Stimulated activated CD4-positive, alpha-beta T cell treated with anti-CD3 and anti-CD28 coated beads, TNF-alpha, amount 100 ng/mL, for 1 hour (primary cell): ENCODE results near the gene ARL6IP1.

ENCODE experiments used
- DNase-seq, 3 donors: peaks; one replicate each; pipeline ENCODE4 v3.0.0-alpha.2; 2020; ENCODE audit warnings: low read depth in 3 of 3, low spot score in 1 of 3

Gene ARL6IP1

DNA sequence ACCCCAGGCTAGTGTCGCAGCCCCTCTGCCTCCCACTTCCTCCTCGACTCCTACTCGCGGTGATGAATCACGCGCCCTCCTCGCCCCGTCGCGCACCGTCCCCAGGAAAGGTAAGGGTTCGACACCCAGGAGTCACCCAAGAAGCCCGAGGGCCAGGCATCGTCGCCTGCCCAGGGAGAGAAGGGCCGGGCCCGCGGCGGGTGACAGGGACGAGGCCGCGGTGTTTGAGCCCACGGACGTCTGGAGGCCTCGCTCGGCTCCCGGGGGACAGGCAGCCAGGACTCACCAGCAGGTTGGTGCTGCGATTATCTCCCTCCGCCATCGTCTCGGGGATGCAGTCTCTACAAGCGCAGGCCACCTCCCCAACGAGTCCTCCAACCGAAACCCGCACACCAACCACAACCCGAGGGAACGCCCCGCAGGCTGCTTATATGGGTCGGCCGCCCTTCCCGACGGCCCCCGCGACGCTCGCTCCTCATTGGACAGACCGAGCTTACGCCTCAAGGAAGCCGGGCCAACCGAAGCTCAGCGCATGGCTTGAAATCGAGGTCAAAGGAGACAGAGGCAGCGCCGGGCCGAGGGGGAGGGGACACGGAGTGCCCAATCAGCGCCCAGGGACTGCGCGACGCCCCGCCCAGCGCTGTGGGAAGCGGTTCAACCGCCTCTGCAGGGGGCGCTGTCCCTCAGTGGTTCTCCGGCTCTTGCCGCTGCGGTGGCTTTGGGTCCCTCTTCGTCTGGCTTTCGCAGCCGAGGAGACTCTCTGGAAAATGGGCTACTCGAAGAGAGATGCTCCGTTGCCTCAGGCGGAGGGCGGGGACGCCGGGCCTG, at the start of gene ARL6IP1:
Gene ARL6IP1, minus strand, starts transcription at position 405 of the 828 bp plus-strand sequence. Its CDS starts 83 bp downstream, at position 322.
- peak; percentile 95 to 98 (median 98) for DNase-seq

DNA sequence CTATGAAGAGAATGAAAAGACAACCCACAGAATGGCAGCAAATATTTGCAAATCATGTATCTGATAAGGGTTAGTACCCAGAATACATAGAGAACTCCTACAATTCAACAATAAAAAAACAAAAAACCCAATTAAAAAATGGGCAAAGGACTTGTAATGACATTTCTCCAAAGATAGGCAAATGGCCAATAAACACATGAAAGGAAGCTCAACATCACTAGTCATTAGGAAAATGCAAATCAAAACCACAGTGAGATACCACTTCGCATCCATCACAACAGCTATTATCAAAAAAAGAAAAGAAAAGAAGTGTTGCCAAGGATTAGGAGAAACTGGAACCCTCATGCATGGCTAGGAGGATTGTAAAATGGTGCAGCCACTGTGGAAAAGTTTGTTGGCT, 45.1 kb upstream of the ARL6IP1 start:
- DNase-seq = no peak

DNA sequence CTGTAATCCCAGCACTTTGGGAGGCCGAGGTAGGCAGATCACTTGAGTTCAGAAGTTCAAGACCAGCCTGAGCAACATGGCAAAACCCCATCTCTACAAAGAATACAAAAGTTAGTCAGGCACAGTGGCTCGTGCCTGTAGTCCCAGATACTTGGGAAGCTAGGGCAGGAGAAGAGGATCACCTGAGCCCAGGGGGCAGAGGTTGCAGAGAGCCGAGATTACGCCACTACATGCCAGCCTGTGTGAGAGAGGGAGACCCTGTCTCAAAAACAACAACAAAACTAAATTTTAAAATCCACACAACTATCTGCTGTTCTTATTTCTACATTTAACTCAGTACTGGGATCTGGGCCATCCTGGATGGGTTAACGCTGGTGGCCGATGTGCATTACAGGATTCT, 41.2 kb upstream of the ARL6IP1 start:
- no peak for DNase-seq

DNA sequence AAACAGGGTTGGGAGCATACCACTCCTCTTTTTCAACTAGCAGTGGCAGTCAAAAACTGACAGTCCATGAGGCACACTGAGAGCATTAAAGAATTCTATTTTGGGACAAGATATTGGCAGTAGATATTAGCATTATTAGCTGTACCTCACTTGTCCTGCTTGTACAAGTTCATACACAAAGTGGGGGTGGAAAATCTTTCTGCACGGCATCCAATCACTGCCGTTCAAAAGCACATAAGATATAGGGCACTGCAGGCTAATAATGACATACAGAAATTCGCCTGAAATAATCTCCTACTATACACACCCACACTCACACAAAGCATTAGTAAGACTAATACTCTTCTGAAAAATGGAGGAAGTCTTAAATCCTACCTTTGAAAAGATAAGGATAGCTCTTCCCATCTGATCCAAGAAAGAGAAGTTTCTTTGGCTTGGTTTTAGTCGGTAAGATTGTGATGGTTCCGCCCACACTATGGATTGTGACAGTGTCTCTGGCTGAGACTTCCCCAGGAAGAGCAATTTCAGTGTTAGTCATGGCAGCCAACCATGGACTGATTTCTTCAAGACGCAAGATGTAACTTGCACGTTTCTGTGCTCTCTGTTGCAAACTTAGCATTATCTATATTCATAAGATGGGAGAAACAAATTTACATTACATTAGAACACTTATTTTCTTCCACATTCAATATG, 40.6 kb upstream of the ARL6IP1 start:
- DNase-seq = no peak

DNA sequence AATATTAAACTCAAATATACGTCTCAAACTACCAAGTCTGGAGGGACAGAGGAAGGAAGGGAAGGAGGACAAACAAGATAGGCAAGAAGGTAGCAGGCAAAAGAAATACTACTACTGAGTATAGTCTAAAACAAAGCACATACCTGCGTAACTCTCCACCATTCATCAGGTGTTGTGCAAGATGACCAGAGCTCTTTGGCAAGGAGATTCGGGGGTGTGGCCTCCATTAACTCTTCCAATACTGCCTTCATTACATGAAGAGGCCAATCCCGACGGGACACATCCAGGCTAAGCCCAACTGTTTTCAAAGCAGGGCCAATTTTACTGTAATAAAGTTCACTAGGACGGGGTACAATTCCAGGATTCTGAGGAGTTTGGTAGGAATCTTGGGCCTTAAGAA, 38.2 kb upstream of the ARL6IP1 start:
- DNase-seq = no peak

DNA sequence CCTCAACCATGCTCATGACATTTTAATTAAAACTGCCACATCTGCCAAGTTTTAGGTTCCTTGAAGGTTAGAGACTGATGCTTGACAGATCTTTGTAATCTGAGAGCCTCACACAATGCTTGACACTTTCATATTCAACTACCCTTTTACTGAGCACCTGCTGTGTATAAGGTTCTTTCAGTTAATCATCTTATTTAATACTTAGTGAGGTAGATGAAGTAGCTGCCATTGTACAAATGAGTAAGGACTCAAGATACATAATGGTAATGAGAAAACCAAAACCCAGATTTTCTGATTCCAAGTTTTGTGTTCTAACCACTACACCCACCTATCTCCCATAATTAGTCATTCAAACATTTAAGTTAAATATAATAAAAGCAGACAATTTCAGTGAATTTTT, 35.4 kb upstream of the ARL6IP1 start:
- DNase-seq = no peak

DNA sequence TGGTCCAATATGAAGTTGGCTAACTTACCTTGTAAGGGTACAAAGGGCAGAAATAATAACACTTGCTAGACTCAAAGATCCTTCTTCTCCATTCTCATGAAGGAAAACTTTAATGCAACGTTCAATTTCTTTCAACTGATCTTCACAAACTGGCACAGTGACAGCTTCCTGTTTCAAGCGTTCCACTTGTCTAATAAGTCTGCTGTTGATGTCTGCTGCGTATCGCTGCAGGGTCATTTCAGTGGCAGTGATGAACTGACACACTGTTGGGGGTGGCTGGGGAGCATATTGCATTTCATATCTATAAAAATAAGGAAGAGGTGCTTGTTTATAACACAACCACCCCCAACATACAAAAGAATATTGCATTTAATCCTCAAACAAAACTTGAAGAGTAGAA, 33.5 kb upstream of the ARL6IP1 start:
- no peak for DNase-seq

DNA sequence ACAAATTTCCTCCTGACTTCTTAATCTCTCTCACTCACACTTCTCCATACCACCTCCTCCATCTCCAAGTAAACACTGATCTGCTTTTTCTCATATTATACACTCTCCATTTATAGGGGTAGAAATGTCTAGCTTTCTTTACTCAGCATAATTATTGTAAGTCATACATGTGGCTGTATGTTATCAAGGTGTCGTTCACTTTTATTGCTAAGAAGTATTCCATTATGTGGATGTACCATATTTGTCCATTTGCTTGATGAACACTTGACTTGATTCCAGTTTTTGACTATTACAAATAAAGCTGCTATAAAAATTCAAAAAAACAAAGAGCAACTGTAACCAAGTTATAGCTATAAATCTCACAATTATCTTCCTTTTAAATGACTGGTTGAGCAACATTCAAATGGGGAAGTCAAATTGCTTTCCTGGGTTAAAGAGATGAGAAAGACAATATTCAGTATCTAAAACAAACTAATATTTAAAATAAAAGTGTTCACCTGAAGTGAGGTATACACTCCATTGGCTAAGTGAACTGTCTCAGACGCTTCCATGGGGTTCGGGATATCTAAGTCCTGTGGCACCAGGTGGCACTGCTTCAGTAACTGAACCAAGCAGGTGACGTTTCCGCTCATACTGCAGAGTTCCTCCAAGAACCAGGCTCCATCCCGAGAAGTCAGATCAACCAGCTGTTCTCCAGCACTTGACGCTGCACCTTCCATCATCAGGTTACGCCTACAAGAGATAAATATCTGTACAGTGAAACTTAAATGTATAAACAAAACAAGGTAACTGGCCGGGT, 32.6 kb upstream of the ARL6IP1 start:
- DNase-seq = no peak

DNA sequence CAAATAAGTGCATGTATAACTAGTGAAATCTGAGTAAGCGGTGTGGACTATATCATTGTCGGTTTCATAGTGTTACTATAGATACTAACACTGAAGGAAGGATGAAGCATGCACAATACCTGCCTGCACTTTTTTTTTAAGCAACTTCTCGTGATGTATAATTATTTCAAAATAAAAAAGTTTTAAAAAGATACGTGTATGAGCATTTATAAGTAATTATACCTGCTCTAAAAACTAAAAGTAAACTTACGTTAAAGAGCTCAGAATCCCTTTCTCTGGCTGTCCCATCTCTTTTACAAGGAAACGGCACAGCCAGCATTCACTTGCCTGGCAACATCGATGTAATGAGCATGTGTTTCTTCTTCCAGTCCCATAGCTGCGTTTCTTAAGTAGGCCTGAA, 31.3 kb upstream of the ARL6IP1 start:
- no peak for DNase-seq

DNA sequence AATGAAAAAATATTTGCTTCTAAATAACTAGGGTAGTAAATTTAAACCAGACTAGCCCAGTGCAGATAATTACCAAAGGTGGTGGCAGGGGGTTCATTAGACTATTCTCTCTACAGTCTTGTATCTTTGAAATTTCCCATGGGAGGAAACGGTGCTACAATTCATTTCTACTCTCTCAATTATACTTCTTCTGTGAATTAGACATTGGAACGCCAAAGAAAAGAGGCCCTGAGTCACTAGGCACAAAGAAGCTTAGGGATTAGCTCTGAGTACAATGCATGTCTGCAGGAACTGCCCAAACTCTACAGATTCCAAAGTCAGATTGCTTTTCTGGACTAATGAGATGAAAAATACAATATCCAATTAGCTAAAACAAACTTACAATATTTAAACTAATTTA, 30.7 kb upstream of the ARL6IP1 start:
- no peak for DNase-seq

DNA sequence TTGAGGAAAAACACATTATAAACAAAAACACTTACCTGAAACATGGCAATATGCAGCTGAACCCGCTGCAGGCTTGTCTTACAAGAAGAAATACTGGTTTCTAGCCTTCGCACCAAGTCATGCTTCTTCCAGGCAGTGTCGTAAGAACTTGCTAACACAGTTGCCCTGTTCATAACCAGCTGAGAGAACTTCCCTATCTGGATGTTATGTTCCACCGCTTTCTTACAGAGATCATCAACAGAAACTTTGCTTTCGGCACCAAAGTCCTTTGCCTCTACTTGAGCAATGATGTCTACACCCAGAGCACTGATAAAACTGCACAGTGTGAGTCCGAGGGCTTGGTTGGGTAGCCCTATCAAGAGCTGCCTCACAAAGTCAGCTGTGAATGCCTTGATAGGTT, 27.9 kb upstream of the ARL6IP1 start:
- no peak for DNase-seq

DNA sequence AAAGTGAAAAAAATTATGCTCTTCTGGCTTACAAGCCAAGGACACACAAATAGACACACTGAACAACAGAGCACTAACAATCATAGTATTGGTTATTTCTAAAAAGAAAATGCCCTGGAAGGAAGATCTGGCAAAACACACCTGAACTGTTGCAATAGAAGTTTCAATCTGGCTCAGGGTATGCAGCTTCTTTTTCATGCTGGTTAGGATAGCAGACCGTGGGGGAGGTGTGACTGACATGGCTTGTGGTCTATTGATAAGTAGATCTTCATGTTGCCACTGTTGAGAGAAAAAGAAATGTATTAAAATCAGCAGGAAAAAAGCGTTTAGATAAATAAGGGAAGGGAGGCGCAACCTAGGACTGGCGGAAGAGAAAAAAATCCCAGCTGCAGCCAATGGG, 26.5 kb upstream of the ARL6IP1 start:
- DNase-seq = no peak

DNA sequence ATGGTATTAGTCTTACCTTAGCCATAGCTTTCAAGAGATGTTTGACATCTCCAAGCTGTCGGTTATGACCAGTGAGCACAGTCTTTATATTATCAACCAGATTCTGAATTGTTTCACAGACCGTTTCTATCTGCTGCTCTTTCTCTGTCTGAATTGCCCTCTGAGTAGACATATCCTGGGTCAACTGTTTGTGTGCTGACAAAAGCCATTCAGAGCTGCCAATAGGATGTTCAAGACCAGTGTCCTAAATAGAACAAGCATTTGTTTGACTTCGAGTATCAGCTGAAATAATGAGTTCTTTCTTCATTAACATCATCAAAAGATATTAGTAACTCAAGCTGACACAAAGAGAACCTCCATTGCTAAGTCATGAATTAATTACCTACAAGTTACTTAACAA, 14.9 kb upstream of the ARL6IP1 start:
- no peak for DNase-seq

DNA sequence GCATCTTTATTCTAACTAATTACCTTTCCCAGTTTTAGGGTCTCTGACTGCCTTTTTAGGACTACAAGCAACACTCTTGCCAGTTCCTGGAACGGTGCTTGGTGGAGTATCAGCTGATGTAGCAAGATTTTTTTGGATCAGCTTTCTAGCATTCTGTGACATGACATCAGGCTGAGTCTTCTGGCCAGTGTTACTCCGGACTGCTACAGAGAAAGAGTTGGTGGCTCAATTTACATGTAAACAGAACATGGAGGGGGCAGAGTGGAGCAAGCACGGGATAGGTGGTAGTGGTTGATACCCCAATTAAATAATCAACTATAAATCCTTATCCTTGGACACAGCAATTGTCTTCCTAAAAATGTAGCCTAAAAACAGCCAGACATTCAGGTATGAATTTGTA, 10.6 kb upstream of the ARL6IP1 start:
- no peak for DNase-seq

DNA sequence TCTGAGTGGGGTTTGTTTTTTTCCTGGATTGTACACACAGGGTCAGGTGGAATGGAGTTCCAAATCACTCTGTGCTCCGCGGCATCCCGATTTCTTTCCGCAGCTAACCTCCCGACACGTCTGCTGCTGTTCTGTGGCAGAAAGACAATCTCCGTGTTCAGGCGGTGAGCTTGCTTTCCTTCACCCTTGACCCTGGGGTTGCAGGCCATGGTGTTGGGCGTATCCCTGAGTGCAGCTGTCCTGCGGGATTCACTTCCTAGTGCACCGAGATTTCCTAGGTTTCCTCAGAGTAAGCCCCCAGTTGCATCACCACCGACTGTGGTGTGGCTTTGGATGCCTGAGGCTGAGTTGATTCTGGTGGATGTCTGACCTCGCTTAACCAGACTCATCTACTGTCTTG, 7.8 kb upstream of the ARL6IP1 start:
- no peak for DNase-seq

DNA sequence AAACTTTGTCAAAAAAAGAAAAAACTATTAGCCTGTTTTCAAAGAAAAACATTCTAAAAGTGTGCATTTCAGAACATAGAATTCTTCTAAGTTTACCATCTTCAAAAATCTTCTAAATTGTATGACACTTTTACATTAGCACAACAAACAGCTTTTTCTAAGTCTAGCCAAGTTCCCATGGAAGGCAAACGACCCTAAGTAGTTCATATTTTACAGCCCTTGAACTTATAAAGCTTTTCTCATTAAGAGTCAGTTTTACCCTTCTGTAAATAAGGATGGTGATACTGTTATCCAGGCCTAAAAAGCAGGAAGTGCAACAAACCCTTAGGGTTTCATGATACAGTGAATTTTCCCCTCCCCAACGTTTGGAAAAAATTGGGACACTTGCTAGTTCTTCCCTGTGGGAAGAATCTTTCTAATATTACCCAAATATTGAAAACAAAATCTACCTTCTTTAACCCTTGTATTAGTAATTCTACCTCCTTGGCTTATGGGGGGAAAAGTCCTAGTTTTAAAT, 4.0 kb upstream of the ARL6IP1 start:
- DNase-seq = no peak

DNA sequence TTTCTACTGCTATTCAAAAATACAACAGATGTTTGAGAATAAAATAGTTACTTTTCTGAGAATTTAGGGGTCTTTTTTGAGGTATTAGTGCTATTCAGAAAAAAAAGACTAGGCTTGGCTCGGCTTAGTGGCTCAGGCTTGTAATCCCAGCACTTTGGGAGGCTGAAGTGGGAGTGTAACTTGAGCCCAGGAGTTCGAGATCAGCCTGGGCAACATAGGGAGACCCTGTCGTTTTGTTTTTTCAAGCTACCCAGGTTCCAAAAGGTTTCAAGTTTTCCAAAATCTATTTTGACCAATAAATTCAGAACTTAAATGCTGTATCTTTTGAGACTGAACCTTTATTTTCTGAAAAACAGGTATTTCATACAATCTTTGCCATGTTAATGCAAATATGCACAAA, 3.2 kb upstream of the ARL6IP1 start:
- no peak for DNase-seq

DNA sequence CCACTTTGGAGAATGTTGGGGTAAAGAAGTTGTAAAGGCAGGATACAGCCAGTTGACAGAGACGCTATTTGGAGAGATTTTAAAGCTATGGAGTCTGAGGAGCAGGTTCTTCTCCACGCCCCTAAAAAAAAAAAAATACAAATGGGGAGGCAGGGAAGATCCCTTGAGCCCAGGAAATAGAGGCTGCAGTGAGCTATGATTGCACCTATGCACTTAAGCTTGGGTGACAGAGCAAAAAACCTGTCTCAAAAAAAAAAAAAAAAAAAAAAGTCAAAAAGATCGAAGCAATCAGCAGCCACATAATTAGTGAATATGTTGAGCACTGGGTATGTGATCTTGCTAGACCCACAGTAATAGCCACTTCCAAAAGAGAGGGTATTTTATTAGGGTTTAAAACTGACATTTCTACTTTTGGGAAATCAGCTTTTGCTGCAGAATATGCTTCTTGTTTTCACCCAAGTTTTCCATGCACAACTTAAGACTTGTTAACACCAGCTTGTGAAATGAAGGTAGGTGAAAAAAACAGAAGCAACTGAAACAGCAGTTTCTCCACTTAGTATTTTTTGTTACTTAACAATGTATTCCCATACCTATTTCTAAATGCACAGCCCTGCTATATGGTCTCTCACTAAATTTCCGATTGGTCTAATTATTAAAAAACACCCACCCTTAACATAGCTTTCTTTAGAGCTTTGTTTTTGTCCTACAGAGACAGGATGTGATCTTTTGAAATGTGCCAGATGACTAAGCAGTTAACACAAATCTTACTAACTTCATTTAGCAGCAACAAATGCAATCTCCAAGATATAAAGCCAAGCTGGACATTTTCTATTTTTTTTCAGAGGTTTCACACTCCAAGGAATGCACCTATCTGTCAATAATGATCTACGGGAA, 2.5 kb upstream of the ARL6IP1 start:
- no peak for DNase-seq

DNA sequence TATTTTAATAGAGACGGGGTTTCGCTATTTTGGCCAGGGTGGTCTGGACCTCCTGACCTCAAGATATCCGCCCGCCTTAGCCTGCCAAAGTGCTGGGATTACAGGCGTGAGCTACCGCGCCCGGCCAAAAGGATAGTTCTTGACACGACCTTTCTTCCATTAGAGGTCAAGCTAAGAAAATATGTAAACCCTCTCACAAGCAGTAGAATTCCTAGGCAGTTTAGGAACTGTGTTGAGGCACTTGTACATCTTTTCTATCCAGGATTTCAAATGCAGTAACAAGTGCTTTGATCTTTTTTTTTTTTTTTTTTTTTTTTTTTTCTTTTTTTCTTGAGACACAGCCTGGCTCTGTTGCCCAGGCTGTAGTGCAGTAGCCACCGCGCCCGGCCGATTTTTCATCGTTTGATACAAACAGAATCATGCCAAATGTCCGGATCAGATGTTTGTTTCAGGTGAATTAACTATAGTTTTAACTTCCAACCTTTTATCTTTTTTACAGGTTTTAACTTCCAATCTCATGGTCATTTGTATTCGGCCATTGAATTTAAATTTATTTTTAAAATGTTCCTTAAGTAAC, 1.5 kb upstream of the ARL6IP1 start:
- DNase-seq = no peak

DNA sequence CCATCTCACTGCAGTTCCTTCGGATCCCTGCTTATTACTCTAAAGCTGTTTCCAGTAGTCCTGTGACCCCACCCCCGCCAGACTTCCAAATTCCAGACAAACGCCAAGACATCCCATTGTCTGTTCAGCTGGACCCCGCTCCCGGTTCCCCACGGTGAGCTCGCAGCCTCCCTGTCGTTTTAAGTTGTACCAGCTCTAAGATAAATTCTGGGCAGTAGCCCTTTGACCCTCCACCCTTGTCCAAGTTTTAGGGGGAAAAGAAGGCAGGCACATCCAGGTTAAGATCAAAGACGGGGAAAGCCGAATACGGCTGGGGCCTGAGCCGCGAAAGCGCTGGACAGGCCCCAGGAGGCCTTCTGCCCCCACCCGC, 589 bp downstream of the ARL6IP1 start:
- no peak for DNase-seq
